ENCODE data around the gene HEXIM2. TPM values are rescaled to one million over a fixed set of nuclear protein-coding genes. Genes with fewer than 3 reads are reported as not detected.
A peak's percentile ranks its signal among the peaks of the same experiment; 100 is the strongest.

The HEXIM2 gene
- total RNA-seq, 1 experiment from 2014 or later = 4.5 TPM

- CTCF ChIA-PET = no interaction called here
- intact Hi-C loops (cut with micrococcal nuclease; ENCODE audit: unreplicated experiment) = no loop called here
- no peaks in the 10 kb centered on the region for H3K36me3 ChIP-seq (ENCODE audit: control insufficient read depth, insufficient read depth, low read length)
- H3K9me3 ChIP-seq (ENCODE audit: control insufficient read depth, insufficient read depth, low read depth, low read length) = no peaks in the 10 kb centered on the region
- DNase-seq (ENCODE audit: low read depth, low spot score) (no peak), ATAC-seq (no peak)
- no peaks in the 10 kb centered on the region for H3K27me3 ChIP-seq (ENCODE audit: control insufficient read depth, insufficient read depth, low read length)
- TF ChIP-seq CTCF (IDR thresholded peaks at IDR 0.05) (no peak), SIN3A (IDR thresholded peaks at IDR 0.05; ENCODE audit: borderline replicate concordance, insufficient read depth, low read depth, low read length) (no peak), TCF7L2 (IDR thresholded peaks at IDR 0.05; ENCODE audit: low read depth, low read length) (no peak), REST (IDR thresholded peaks at IDR 0.05; ENCODE audit: insufficient read depth in 1 of 2, low read depth in 2 of 2, low read length in 1 of 2) (no peak), POLR2AphosphoS5 (IDR thresholded peaks at IDR 0.05; ENCODE audit: low read depth, low read length) (no peak)
- peak overlapping the region; percentile 99 for H3K27ac ChIP-seq (ENCODE audit: low read length)
- no TSS peak for BruUV-seq (replicated peaks)
- no peak overlapping the region for H3K4me3 ChIP-seq (ENCODE audit: low read depth in 2 of 2, low read length in 2 of 2)
- POLR2A ChIA-PET = no interaction called here
- in situ Hi-C loops (cut with HindIII; ENCODE audit: low pct_unique_long_range_greater_than_20kb, low sequenced_read_pairs) = no loop called here
- peaks cover 33% of the 10 kb centered on the region for H3K4me1 ChIP-seq (ENCODE audit: control insufficient read depth, insufficient read depth, low read length)
These were observed 8.7 kb downstream of the HEXIM2 start for GRCh38 chr17:45170280-45170930.

GRCh38 chr17:45170931-45171337 lies 9.3 kb downstream of the HEXIM2 start:
- in situ Hi-C loops (cut with HindIII; ENCODE audit: low pct_unique_long_range_greater_than_20kb, low sequenced_read_pairs) (no loop called here), intact Hi-C loops (cut with micrococcal nuclease; ENCODE audit: unreplicated experiment) (no loop called here)
- Histone ChIP-seq H3K9me3 (ENCODE audit: control insufficient read depth, insufficient read depth, low read depth, low read length) (no peaks in the 10 kb centered on the region), H3K4me1 (ENCODE audit: control insufficient read depth, insufficient read depth, low read length) (peaks cover 37% of the 10 kb centered on the region), H3K27ac (ENCODE audit: low read length) (peak overlapping the region; percentile 99), H3K36me3 (ENCODE audit: control insufficient read depth, insufficient read depth, low read length) (no peaks in the 10 kb centered on the region), H3K27me3 (ENCODE audit: control insufficient read depth, insufficient read depth, low read length) (no peaks in the 10 kb centered on the region), H3K4me3 (ENCODE audit: low read depth in 2 of 2, low read length in 2 of 2) (no peak overlapping the region)
- no peak for TF ChIP-seq CTCF (IDR thresholded peaks at IDR 0.05)
- TF ChIP-seq REST (IDR thresholded peaks at IDR 0.05; ENCODE audit: insufficient read depth in 1 of 2, low read depth in 2 of 2, low read length in 1 of 2) = no peak
- DNase-seq (ENCODE audit: low read depth, low spot score) (no peak), ATAC-seq (no peak)
- CTCF ChIA-PET = interaction anchor here (0.7 kb wide), 1 partner anchor 22 kb away, joined by 3 read pairs; no protein-coding TSS in a partner anchor
- no TSS peak for BruUV-seq (replicated peaks)
- POLR2A ChIA-PET = no interaction called here
